K562 (cell line): ENCODE data around the gene EEF2.
"Not testable (repeated sequence)": the region's sequence is repeated elsewhere in the genome, so short reads cannot be mapped to it uniquely, and the experiment has no call there.

ENCODE experiments used
- E2F3 ChIP-seq: fragments of 250-450 bp; sonication (Bioruptor Pico); IDR thresholded peaks from 2 replicates; pipeline ENCODE4 v1.4.0; 2020; ENCODE audit warnings: mild to moderate bottlenecking
- EZH2 ChIP-seq: IDR thresholded peaks from 2 replicates; pipeline ENCODE4 v1.6.1; 2012; ENCODE audit warnings: low read depth, mild to moderate bottlenecking, inconsistent platforms, low read length, borderline replicate concordance
- LARP7 ChIP-seq: fragments of 450-650 bp; IDR thresholded peaks from 2 replicates; pipeline ENCODE4 v1.6.1; 2016
- MAX ChIP-seq: sonication (generic); formaldehyde crosslinking; IDR thresholded peaks from 2 replicates; pipeline ENCODE4 v1.9.0; 2022; ENCODE audit warnings: mild to moderate bottlenecking, missing genetic modification reagents
- MYC ChIP-seq, 2 experiments: fragments of 250-450 bp in 1 of 2; sonication (Bioruptor Pico) in 1 of 2; IDR thresholded peaks; 2 replicates each; pipeline versions ENCODE4 v1.5.1 to v1.6.1; 2012 to 2021; ENCODE audit warnings: low read depth in 2 of 2, borderline replicate concordance in 1 of 2, improper control_type of control experiment in 1 of 2, low read length in 1 of 2, mild to moderate bottlenecking in 1 of 2, moderate library complexity in 1 of 2
- PHF21A ChIP-seq: fragments of 450-650 bp; IDR thresholded peaks from 2 replicates; pipeline ENCODE4 v1.6.1; 2017; ENCODE audit warnings: low read depth, borderline replicate concordance
- ZFP36 ChIP-seq: fragments of 150-350 bp; IDR thresholded peaks from 2 replicates; pipeline ENCODE4 v1.6.1; 2018; ENCODE audit warnings: low read length, low read depth; ENCODE audit not compliant: partially characterized antibody
- ZNF609 ChIP-seq: sonication (generic); formaldehyde crosslinking; IDR thresholded peaks from 2 replicates; pipeline ENCODE4 v1.8.1; 2023; ENCODE audit warnings: missing genetic modification reagents, mild to moderate bottlenecking, borderline replicate concordance
- TF ChIP-seq, protein P1 (sequence below), 3 experiments: IDR thresholded peaks in 2 of 3; conservative IDR thresholded peaks in 1 of 3; 2 replicates each; pipeline ENCODE4 v1.5.1; 2011 to 2012; ENCODE audit warnings: low read length in 3 of 3, mild to moderate bottlenecking in 3 of 3, control low read depth in 2 of 3, improper control_type of control experiment in 1 of 3, inconsistent platforms in 1 of 3, low read depth in 1 of 3, mixed read lengths in 1 of 3, moderate library complexity in 1 of 3; ENCODE audit not compliant: insufficient read depth in 2 of 3
- TF ChIP-seq, protein P2 (sequence below): IDR thresholded peaks from 3 replicates; pipeline ENCODE4 v1.6.1; 2011; ENCODE audit warnings: borderline replicate concordance, mild to moderate bottlenecking, moderate library complexity; ENCODE audit not compliant: insufficient read length; ENCODE audit errors: extremely low read depth

GRCh38 chr19:3998667-3999412 is 13.6 kb upstream of the EEF2 start:
- not testable (repeated sequence) for TF ChIP-seq PHF21A; ZNF609 (CRISPR knock-in tag); LARP7; EZH2; E2F3; ZFP36; MYC (IDR thresholded peaks at IDR 0.05; ENCODE audit: low read depth, low read length); MYC (CRISPR knock-in tag; IDR thresholded peaks at IDR 0.05; ENCODE audit: borderline replicate concordance, low read depth)
- TF ChIP-seq, protein P1, sequence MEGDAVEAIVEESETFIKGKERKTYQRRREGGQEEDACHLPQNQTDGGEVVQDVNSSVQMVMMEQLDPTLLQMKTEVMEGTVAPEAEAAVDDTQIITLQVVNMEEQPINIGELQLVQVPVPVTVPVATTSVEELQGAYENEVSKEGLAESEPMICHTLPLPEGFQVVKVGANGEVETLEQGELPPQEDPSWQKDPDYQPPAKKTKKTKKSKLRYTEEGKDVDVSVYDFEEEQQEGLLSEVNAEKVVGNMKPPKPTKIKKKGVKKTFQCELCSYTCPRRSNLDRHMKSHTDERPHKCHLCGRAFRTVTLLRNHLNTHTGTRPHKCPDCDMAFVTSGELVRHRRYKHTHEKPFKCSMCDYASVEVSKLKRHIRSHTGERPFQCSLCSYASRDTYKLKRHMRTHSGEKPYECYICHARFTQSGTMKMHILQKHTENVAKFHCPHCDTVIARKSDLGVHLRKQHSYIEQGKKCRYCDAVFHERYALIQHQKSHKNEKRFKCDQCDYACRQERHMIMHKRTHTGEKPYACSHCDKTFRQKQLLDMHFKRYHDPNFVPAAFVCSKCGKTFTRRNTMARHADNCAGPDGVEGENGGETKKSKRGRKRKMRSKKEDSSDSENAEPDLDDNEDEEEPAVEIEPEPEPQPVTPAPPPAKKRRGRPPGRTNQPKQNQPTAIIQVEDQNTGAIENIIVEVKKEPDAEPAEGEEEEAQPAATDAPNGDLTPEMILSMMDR (IDR thresholded peaks at IDR 0.05 in 2 of 3, conservative IDR thresholded peaks at IDR 0.05 in 1 of 3; ENCODE audit: insufficient read depth in 2 of 3, low read depth in 1 of 3, low read length in 3 of 3), result not testable (repeated sequence)
- TF ChIP-seq, protein P2, sequence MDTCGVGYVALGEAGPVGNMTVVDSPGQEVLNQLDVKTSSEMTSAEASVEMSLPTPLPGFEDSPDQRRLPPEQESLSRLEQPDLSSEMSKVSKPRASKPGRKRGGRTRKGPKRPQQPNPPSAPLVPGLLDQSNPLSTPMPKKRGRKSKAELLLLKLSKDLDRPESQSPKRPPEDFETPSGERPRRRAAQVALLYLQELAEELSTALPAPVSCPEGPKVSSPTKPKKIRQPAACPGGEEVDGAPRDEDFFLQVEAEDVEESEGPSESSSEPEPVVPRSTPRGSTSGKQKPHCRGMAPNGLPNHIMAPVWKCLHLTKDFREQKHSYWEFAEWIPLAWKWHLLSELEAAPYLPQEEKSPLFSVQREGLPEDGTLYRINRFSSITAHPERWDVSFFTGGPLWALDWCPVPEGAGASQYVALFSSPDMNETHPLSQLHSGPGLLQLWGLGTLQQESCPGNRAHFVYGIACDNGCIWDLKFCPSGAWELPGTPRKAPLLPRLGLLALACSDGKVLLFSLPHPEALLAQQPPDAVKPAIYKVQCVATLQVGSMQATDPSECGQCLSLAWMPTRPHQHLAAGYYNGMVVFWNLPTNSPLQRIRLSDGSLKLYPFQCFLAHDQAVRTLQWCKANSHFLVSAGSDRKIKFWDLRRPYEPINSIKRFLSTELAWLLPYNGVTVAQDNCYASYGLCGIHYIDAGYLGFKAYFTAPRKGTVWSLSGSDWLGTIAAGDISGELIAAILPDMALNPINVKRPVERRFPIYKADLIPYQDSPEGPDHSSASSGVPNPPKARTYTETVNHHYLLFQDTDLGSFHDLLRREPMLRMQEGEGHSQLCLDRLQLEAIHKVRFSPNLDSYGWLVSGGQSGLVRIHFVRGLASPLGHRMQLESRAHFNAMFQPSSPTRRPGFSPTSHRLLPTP, result not testable (repeated sequence)
- TF ChIP-seq MAX (CRISPR knock-in tag), result peak; percentile 64
